ENCODE data around the gene FOXN4.

Gene FOXN4

GRCh38 chr12:109308534-109309380, at the start of gene FOXN4:
Gene FOXN4 (minus strand): TSS chr12:109309284. CDS start chr12:109308321, 963 bp downstream.
- H3K4me3 ChIP-seq (ENCODE audit: low read depth, low read length) = no peak within 1 kb of the TSS
- TF ChIP-seq CTCF (IDR thresholded peaks at IDR 0.05; ENCODE audit: low read depth, low read length) = no peak

- TF ChIP-seq CTCF (IDR thresholded peaks at IDR 0.05; ENCODE audit: low read depth, low read length) = no peak
- no peak overlapping the region for H3K4me3 ChIP-seq (ENCODE audit: low read depth, low read length)
Observed at GRCh38 chr12:109358154-109358869, 49.2 kb upstream of the FOXN4 start.

- TF ChIP-seq CTCF (IDR thresholded peaks at IDR 0.05; ENCODE audit: low read depth, low read length) = no peak
- H3K4me3 ChIP-seq (ENCODE audit: low read depth, low read length) = no peak overlapping the region
Observed at GRCh38 chr12:109357032-109357431, 47.9 kb upstream of the FOXN4 start.

- H3K4me3 ChIP-seq (ENCODE audit: low read depth, low read length) = no peak overlapping the region
- TF ChIP-seq CTCF (IDR thresholded peaks at IDR 0.05; ENCODE audit: low read depth, low read length) = no peak
Observed at GRCh38 chr12:109356577-109356976, 47.5 kb upstream of the FOXN4 start.

- TF ChIP-seq CTCF (IDR thresholded peaks at IDR 0.05; ENCODE audit: low read depth, low read length) = no peak
- no peak overlapping the region for H3K4me3 ChIP-seq (ENCODE audit: low read depth, low read length)
Observed at GRCh38 chr12:109352184-109352583, 43.1 kb upstream of the FOXN4 start.

- TF ChIP-seq CTCF (IDR thresholded peaks at IDR 0.05; ENCODE audit: low read depth, low read length) = no peak
Observed at GRCh38 chr12:109347589-109347988, 38.5 kb upstream of the FOXN4 start, which contains the start of gene MYO1H. Gene MYO1H (plus strand): TSS chr12:109347900. CDS start chr12:109347961, 61 bp downstream.

GRCh38 chr12:109346920-109347319, 37.8 kb upstream of the FOXN4 start:
- no peak for TF ChIP-seq CTCF (IDR thresholded peaks at IDR 0.05; ENCODE audit: low read depth, low read length)

More at GRCh38 chr12:109347589-109347988, 38.5 kb upstream of the FOXN4 start, which contains the start of gene MYO1H:
- H3K4me3 ChIP-seq (ENCODE audit: low read depth, low read length) = no peak within 1 kb of the TSS

More at GRCh38 chr12:109346920-109347319, 37.8 kb upstream of the FOXN4 start:
- no peak overlapping the region for H3K4me3 ChIP-seq (ENCODE audit: low read depth, low read length)
